K562 (cell line): Measurements from ENCODE around the gene TIA1. TPM values are rescaled to one million over a fixed set of nuclear protein-coding genes. Genes with fewer than 3 reads are reported as not detected.

Source experiments
- CBX5 ChIP-seq: IDR thresholded peaks from 2 replicates; pipeline ENCODE4 v1.6.1; 2014; ENCODE audit warnings: low read depth, borderline replicate concordance
- EWSR1 ChIP-seq: fragments of 450-650 bp; IDR thresholded peaks from 2 replicates; pipeline ENCODE4 v1.6.1; 2018; ENCODE audit warnings: borderline replicate concordance, mild to moderate bottlenecking, low read depth, moderate library complexity; ENCODE audit not compliant: partially characterized antibody
- NR3C1 ChIP-seq: sonication (generic); formaldehyde crosslinking; IDR thresholded peaks from 2 replicates; pipeline ENCODE4 v1.8.1; 2022; ENCODE audit warnings: missing genetic modification reagents
- PHTF2 ChIP-seq: fragments of 250-450 bp; sonication (Bioruptor Pico); IDR thresholded peaks from 2 replicates; pipeline ENCODE4 v1.5.0; 2021; ENCODE audit warnings: mild to moderate bottlenecking
- POLR2AphosphoS2 ChIP-seq: IDR thresholded peaks from 2 replicates; pipeline ENCODE4 v1.6.1; 2012; ENCODE audit warnings: low read length, improper control_type of control experiment
- POLR2AphosphoS5 ChIP-seq: IDR thresholded peaks from 2 replicates; pipeline ENCODE4 v1.6.1; 2011; ENCODE audit warnings: mild to moderate bottlenecking, low read depth, low read length, moderate library complexity; ENCODE audit not compliant: control insufficient read depth, insufficient read depth
- TFAM ChIP-seq: fragments of 250-450 bp; sonication (Bioruptor Pico); conservative IDR thresholded peaks from 2 replicates; pipeline ENCODE4 v1.5.0; 2021; ENCODE audit warnings: mild to moderate bottlenecking, moderate library complexity
- ZNF584 ChIP-seq: fragments of 200-800 bp; sonication (Bioruptor generic); IDR thresholded peaks from 2 replicates; pipeline ENCODE4 v1.6.1; 2016; ENCODE audit warnings: low read depth, mild to moderate bottlenecking, missing genetic modification characterization, missing compliant biosample characterization
- ZNF764 ChIP-seq: fragments of 250-450 bp; sonication (Bioruptor Pico); IDR thresholded peaks from 2 replicates; pipeline ENCODE4 v1.4.0; 2020; ENCODE audit warnings: low read depth, mild to moderate bottlenecking, moderate library complexity
- ZSCAN32 ChIP-seq: fragments of 450-650 bp; formaldehyde crosslinking; IDR thresholded peaks from 2 replicates; pipeline ENCODE4 v1.4.0; 2020; ENCODE audit warnings: mild to moderate bottlenecking, moderate library complexity
- polyA plus RNA-seq, 8 experiments: library from polyadenylated mRNA; depleted of rRNA in 4 of 8; stranded (reverse) in 5 of 8; unstranded in 3 of 8; fragments of >200 nt; fragmentation: Nextera tagmentation in 2 of 8; fragmentation: Illumina TruSeq in 1 of 8; extraction: Ambion mirVana in 2 of 8; extraction: Trizol in 1 of 8; gene quantifications; 2 replicates each; pipeline versions ENCODE4 v1.2.1 to v1.2.3, GENCODE V29; 2011 to 2014; ENCODE audit warnings: inconsistent platforms in 1 of 8, missing spikeins in 1 of 8
- total RNA-seq, 7 experiments: library from RNA; depleted of rRNA in 6 of 7; stranded (reverse); fragments of >200 nt in 6 of 7; fragmentation: Illumina TruSeq in 2 of 7; extraction: Trizol in 2 of 7; gene quantifications; 2 replicates each; pipeline versions ENCODE4 v1.2.1 to v1.2.3, GENCODE V29; 2011 to 2021; ENCODE audit warnings: low replicate concordance in 1 of 7
- TF ChIP-seq, protein P1 (sequence below): IDR thresholded peaks from 2 replicates; pipeline ENCODE4 v1.6.1; 2011; ENCODE audit not compliant: insufficient read length; ENCODE audit errors: extremely low read depth
- TF ChIP-seq, protein P2 (sequence below): fragments of 450-650 bp; formaldehyde crosslinking; IDR thresholded peaks from 2 replicates; pipeline ENCODE4 v1.4.0; 2020; ENCODE audit warnings: mild to moderate bottlenecking, mixed read lengths
- TF ChIP-seq, protein P3 (sequence below): fragments of 450-650 bp; IDR thresholded peaks from one replicate; pipeline ENCODE4 v1.6.1; 2018; ENCODE audit warnings: mild to moderate bottlenecking, moderate library complexity; ENCODE audit not compliant: partially characterized antibody
- TF ChIP-seq, protein P4 (sequence below): fragments of 250-450 bp; sonication (Bioruptor Pico); IDR thresholded peaks from 2 replicates; pipeline ENCODE4 v1.8.0; 2022; ENCODE audit warnings: moderate library complexity, mild to moderate bottlenecking, inconsistent platforms
- TF ChIP-seq, protein P5 (sequence below), 2 experiments: fragments of 450-650 bp in 1 of 2; IDR thresholded peaks; 2 replicates each; pipeline ENCODE4 v1.6.1; 2011 to 2017; ENCODE audit warnings: low read depth in 2 of 2, antibody characterized with exemption in 1 of 2, borderline replicate concordance in 1 of 2, low read length in 1 of 2, mild to moderate bottlenecking in 1 of 2, mixed read lengths in 1 of 2; ENCODE audit not compliant: control insufficient read depth in 1 of 2

Gene TIA1
- total and polyA plus RNA-seq, 9 of the 15 experiments (the other 6 are each of a cell fraction or from before 2014, with no cell fraction given) = 25.3 to 129 (median 79.6) TPM

DNA sequence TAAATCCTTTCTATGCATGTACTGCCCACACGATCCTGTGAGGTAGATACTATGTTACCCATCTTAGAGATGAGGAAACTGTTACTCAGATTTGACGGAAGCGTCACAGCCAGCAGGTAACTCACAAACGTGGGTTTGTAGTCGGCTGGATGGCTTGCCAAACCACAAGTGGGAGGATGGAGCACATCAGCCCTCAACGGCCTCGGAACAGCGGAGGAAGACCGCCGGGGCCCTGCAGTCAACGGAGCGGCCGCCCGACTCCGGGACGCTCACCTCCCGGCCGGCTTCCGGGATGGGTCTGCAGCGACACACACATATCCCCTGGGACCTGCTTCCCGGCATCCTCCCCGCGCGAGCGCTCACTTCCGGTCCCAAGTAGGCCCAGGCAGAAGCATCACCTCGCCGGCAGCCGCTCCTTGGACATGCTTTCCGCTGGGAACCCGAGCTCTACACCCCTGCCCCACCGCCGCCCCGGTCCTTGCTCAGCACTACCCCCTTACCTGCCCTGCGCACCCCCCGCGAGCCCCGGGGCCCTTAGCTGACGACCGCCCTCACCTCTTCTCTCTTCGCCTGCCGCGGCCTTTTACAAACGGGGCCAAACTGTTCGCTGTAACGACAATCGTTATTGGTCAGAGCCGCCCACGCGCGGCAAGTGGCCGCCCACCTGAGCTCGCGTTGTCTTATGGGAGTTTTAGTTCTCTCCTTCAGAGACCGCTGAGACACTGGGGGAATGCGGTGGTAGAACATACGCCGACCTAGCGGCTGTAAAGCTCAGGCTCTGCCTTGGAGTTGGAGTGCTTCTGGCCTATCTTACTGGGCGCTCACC lies 57.8 kb downstream of the TIA1 start, which contains the start of gene C2orf42 (continued):
- TF ChIP-seq, protein P1, sequence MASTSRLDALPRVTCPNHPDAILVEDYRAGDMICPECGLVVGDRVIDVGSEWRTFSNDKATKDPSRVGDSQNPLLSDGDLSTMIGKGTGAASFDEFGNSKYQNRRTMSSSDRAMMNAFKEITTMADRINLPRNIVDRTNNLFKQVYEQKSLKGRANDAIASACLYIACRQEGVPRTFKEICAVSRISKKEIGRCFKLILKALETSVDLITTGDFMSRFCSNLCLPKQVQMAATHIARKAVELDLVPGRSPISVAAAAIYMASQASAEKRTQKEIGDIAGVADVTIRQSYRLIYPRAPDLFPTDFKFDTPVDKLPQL = peak; percentile 36
- TF ChIP-seq CBX5 (0 out of 2 replicates have a peak, but pooled peaks have one; percentile 25), POLR2AphosphoS2 (peak; percentile 50; the same call in 1 of the 2 replicates), ZNF584 (CRISPR knock-in tag) (peak; percentile 82; the same call in 1 of the 2 replicates), ZNF764 (CRISPR knock-in tag) (no peak), TFAM (CRISPR knock-in tag) (no peak), NR3C1 (CRISPR knock-in tag) (peak; percentile 78; the same call in 1 of the 2 replicates), EWSR1 (no peak), PHTF2 (CRISPR knock-in tag) (no peak), POLR2AphosphoS5 (peak; percentile 86), ZSCAN32 (CRISPR knock-in tag) (peak; percentile 37; the same call in 1 of the 2 replicates)
- TF ChIP-seq, protein P2, sequence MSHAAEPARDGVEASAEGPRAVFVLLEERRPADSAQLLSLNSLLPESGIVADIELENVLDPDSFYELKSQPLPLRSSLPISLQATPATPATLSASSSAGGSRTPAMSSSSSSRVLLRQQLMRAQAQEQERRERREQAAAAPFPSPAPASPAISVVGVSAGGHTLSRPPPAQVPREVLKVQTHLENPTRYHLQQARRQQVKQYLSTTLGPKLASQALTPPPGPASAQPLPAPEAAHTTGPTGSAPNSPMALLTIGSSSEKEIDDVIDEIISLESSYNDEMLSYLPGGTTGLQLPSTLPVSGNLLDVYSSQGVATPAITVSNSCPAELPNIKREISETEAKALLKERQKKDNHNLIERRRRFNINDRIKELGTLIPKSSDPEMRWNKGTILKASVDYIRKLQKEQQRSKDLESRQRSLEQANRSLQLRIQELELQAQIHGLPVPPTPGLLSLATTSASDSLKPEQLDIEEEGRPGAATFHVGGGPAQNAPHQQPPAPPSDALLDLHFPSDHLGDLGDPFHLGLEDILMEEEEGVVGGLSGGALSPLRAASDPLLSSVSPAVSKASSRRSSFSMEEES (CRISPR knock-in tag) = no peak
- TF ChIP-seq, protein P3, sequence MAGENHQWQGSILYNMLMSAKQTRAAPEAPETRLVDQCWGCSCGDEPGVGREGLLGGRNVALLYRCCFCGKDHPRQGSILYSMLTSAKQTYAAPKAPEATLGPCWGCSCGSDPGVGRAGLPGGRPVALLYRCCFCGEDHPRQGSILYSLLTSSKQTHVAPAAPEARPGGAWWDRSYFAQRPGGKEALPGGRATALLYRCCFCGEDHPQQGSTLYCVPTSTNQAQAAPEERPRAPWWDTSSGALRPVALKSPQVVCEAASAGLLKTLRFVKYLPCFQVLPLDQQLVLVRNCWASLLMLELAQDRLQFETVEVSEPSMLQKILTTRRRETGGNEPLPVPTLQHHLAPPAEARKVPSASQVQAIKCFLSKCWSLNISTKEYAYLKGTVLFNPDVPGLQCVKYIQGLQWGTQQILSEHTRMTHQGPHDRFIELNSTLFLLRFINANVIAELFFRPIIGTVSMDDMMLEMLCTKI = no peak
- TF ChIP-seq, protein P4, sequence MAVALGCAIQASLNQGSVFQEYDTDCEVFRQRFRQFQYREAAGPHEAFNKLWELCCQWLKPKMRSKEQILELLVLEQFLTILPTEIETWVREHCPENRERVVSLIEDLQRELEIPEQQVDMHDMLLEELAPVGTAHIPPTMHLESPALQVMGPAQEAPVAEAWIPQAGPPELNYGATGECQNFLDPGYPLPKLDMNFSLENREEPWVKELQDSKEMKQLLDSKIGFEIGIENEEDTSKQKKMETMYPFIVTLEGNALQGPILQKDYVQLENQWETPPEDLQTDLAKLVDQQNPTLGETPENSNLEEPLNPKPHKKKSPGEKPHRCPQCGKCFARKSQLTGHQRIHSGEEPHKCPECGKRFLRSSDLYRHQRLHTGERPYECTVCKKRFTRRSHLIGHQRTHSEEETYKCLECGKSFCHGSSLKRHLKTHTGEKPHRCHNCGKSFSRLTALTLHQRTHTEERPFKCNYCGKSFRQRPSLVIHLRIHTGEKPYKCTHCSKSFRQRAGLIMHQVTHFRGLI (CRISPR knock-in tag) = no peak
- TF ChIP-seq, protein P5, sequence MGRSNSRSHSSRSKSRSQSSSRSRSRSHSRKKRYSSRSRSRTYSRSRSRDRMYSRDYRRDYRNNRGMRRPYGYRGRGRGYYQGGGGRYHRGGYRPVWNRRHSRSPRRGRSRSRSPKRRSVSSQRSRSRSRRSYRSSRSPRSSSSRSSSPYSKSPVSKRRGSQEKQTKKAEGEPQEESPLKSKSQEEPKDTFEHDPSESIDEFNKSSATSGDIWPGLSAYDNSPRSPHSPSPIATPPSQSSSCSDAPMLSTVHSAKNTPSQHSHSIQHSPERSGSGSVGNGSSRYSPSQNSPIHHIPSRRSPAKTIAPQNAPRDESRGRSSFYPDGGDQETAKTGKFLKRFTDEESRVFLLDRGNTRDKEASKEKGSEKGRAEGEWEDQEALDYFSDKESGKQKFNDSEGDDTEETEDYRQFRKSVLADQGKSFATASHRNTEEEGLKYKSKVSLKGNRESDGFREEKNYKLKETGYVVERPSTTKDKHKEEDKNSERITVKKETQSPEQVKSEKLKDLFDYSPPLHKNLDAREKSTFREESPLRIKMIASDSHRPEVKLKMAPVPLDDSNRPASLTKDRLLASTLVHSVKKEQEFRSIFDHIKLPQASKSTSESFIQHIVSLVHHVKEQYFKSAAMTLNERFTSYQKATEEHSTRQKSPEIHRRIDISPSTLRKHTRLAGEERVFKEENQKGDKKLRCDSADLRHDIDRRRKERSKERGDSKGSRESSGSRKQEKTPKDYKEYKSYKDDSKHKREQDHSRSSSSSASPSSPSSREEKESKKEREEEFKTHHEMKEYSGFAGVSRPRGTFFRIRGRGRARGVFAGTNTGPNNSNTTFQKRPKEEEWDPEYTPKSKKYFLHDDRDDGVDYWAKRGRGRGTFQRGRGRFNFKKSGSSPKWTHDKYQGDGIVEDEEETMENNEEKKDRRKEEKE (IDR thresholded peaks at IDR 0.05; ENCODE audit: borderline replicate concordance in 1 of 2, control insufficient read depth in 1 of 2, low read depth in 2 of 2, low read length in 1 of 2) = peak in 1 of 2 experiments; percentile 37; a peak in 1 of 4 replicates
